Neutrophil (primary cell): ENCODE results near the gene HIRIP3.
A peak's percentile ranks its signal among the peaks of the same experiment; 100 is the strongest.

Experiments
- H3K27ac ChIP-seq: fragments of 200-600 bp; sonication (generic); 2 replicates; pipeline ENCODE4 v1.5.1; 2016; ENCODE audit warnings: mild to moderate bottlenecking, moderate library complexity
- H3K27me3 ChIP-seq: fragments of 200-600 bp; sonication (generic); 2 replicates; pipeline ENCODE4 v1.6.0; 2016; ENCODE audit warnings: mild to moderate bottlenecking
- H3K36me3 ChIP-seq: fragments of 200-600 bp; sonication (generic); 2 replicates; pipeline ENCODE4 v1.5.1; 2017
- H3K4me1 ChIP-seq, 2 experiments: fragments of 200-600 bp in 1 of 2; sonication (generic) in 1 of 2; 1 replicate in 1 of 2; 2 replicates in 1 of 2; pipeline versions ENCODE4 v1.5.1 to v1.6.1; 2013 to 2016; ENCODE audit warnings: low read depth in 1 of 2, low read length in 1 of 2, mild to moderate bottlenecking in 1 of 2, moderate library complexity in 1 of 2; ENCODE audit not compliant: control insufficient read depth in 1 of 2, insufficient read depth in 1 of 2
- H3K4me3 ChIP-seq, 2 experiments: fragments of 200-600 bp in 1 of 2; sonication (generic) in 1 of 2; 1 replicate in 1 of 2; 2 replicates in 1 of 2; pipeline ENCODE4 v1.5.1; 2013 to 2016; ENCODE audit warnings: low read depth in 1 of 2, low read length in 1 of 2, mild to moderate bottlenecking in 1 of 2, moderate library complexity in 1 of 2
- H3K9me3 ChIP-seq: fragments of 200-600 bp; sonication (generic); 2 replicates; pipeline ENCODE4 v1.5.1; 2016
- TF ChIP-seq, protein P1 (sequence below): fragments of 200-600 bp; sonication (generic); IDR thresholded peaks from 2 replicates; pipeline ENCODE4 v1.5.1; 2016; ENCODE audit warnings: antibody characterized with exemption

The HIRIP3 gene

DNA sequence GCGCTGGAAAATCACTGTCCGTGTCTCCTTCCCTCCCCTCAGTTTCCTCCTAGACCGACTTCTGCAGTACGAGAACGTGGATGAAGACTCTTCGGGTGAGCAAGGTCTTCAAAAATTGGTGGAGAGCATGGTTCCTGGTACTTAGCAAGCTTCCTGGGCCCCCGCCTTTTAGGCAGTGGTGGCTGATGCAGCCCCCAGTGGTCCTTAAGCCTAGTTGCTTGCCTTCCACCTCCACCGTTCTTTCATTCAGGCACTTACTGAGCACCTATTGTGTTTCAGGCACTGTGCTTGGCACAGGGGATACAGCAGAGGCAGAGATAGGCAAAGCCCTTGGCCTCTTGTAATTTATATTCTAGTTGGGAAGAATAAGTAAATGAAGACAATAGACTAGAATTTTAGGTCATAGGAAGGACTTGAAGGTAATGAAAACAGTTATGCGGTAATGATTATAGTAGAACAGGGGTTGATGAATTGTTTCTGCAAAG is 1.4 kb upstream of the HIRIP3 start:
- Histone ChIP-seq H3K27ac (peak overlapping the region; percentile 80), H3K36me3 (peaks cover 45% of the 10 kb centered on the region), H3K4me1 (peaks cover 19 to 25% of the 10 kb centered on the region in 2 experiments), H3K9me3 (no peaks in the 10 kb centered on the region), H3K4me3 (peak overlapping the region; percentile 100), H3K27me3 (no peaks in the 10 kb centered on the region)
- TF ChIP-seq, protein P1, sequence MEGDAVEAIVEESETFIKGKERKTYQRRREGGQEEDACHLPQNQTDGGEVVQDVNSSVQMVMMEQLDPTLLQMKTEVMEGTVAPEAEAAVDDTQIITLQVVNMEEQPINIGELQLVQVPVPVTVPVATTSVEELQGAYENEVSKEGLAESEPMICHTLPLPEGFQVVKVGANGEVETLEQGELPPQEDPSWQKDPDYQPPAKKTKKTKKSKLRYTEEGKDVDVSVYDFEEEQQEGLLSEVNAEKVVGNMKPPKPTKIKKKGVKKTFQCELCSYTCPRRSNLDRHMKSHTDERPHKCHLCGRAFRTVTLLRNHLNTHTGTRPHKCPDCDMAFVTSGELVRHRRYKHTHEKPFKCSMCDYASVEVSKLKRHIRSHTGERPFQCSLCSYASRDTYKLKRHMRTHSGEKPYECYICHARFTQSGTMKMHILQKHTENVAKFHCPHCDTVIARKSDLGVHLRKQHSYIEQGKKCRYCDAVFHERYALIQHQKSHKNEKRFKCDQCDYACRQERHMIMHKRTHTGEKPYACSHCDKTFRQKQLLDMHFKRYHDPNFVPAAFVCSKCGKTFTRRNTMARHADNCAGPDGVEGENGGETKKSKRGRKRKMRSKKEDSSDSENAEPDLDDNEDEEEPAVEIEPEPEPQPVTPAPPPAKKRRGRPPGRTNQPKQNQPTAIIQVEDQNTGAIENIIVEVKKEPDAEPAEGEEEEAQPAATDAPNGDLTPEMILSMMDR, result no peak

GRCh38 chr16:29995911-29996765 is 721 bp upstream of the HIRIP3 start, which contains the start of gene INO80E:
TSS of gene INO80E (plus strand) at chr16:29996241. CDS start at chr16:29996311, 70 bp downstream.
- H3K4me3 ChIP-seq, result peak within 1 kb of the TSS; percentile 100
- peaks cover 19 to 25% of the 10 kb centered on the region in 2 experiments for H3K4me1 ChIP-seq
- H3K27ac ChIP-seq, result peak within 1 kb of the TSS; percentile 80
- no peaks in the 10 kb centered on the region for H3K27me3 ChIP-seq
- H3K36me3 ChIP-seq, result peaks cover 45% of the 10 kb centered on the region
- TF ChIP-seq, protein P1, result peak; percentile 58
- H3K9me3 ChIP-seq, result no peaks in the 10 kb centered on the region

GRCh38 chr16:29994600-29995323 is 655 bp downstream of the HIRIP3 start:
- TF ChIP-seq, protein P1, result no peak
- no peaks in the 10 kb centered on the region for H3K27me3 ChIP-seq
- H3K9me3 ChIP-seq, result no peaks in the 10 kb centered on the region
- H3K27ac ChIP-seq, result peak overlapping the region; percentile 80
- peak overlapping the region; percentile 100 for H3K4me3 ChIP-seq
- H3K4me1 ChIP-seq, result peaks cover 19 to 25% of the 10 kb centered on the region in 2 experiments
- peaks cover 45% of the 10 kb centered on the region for H3K36me3 ChIP-seq

- TF ChIP-seq, protein P1, result no peak
- Histone ChIP-seq H3K4me1 (peaks cover 19 to 25% of the 10 kb centered on the region in 2 experiments), H3K27me3 (no peaks in the 10 kb centered on the region), H3K4me3 (peak overlapping the region in 1 of 2 experiments; percentile 100), H3K36me3 (peaks cover 45% of the 10 kb centered on the region), H3K27ac (peak overlapping the region; percentile 80), H3K9me3 (no peaks in the 10 kb centered on the region)
These were observed 1.4 kb downstream of the HIRIP3 start for GRCh38 chr16:29993903-29994599.

GRCh38 chr16:29993191-29993902 is 2.1 kb downstream of the HIRIP3 start:
- H3K4me3 ChIP-seq, result no peak overlapping the region
- no peak overlapping the region for H3K27ac ChIP-seq
- TF ChIP-seq, protein P1, result no peak
- H3K9me3 ChIP-seq, result no peaks in the 10 kb centered on the region
- H3K4me1 ChIP-seq, result peaks cover 19 to 25% of the 10 kb centered on the region in 2 experiments
- H3K36me3 ChIP-seq, result peaks cover 51% of the 10 kb centered on the region
- H3K27me3 ChIP-seq, result no peaks in the 10 kb centered on the region
